ENCODE results near the gene UPK1A. TPM values are rescaled to one million over a fixed set of nuclear protein-coding genes. Genes with fewer than 3 reads are reported as not detected.

UPK1A gene
- total and polyA plus RNA-seq, 9 of the 15 experiments (the other 6 are each of a cell fraction or from before 2014, with no cell fraction given): 0.06 to 0.13 TPM; not detected in 7

- TF ChIP-seq ZNF324 (CRISPR knock-in tag; IDR thresholded peaks at IDR 0.05) (no peak), RUNX1 (IDR thresholded peaks at IDR 0.05; ENCODE audit: low read depth) (no peak), CBFA2T3 (IDR thresholded peaks at IDR 0.05) (no peak), TOE1 (IDR thresholded peaks at IDR 0.05; ENCODE audit: borderline replicate concordance) (no peak), TOE1 (CRISPR knock-in tag; IDR thresholded peaks at IDR 0.05; ENCODE audit: borderline replicate concordance, low read depth) (no peak), GTF2F1 (IDR thresholded peaks at IDR 0.05; ENCODE audit: low read depth, low read length) (no peak), COPS2 (conservative IDR thresholded peaks at IDR 0.05) (no peak), MECOM (CRISPR knock-in tag; IDR thresholded peaks at IDR 0.05) (no peak), CREM (IDR thresholded peaks at IDR 0.05; ENCODE audit: low read depth) (peak; percentile 88), RNF2 (IDR thresholded peaks at IDR 0.05) (no peak), ESRRA (IDR thresholded peaks at IDR 0.05; ENCODE audit: borderline replicate concordance, low read depth) (no peak), RBM15 (IDR thresholded peaks at IDR 0.05; ENCODE audit: insufficient read depth, low read length) (no peak), ZFP1 (CRISPR knock-in tag; IDR thresholded peaks at IDR 0.05) (no peak), ARID2 (IDR thresholded peaks at IDR 0.05) (no peak), BRF1 (IDR thresholded peaks at IDR 0.05; ENCODE audit: borderline replicate concordance, extremely low read depth, insufficient read length) (no peak), DACH1 (IDR thresholded peaks at IDR 0.05; ENCODE audit: partially characterized antibody) (no peak), STAT6 (CRISPR knock-in tag; IDR thresholded peaks at IDR 0.05) (no peak), CXXC5 (CRISPR knock-in tag; IDR thresholded peaks at IDR 0.05) (peak; percentile 67), CREB1 (IDR thresholded peaks at IDR 0.05) (peak; percentile 90), CREB1 (CRISPR knock-in tag; IDR thresholded peaks at IDR 0.05) (peak; percentile 79), YBX1 (IDR thresholded peaks at IDR 0.05) (no peak), ETS1 (conservative IDR thresholded peaks at IDR 0.05; ENCODE audit: control insufficient read depth, low read depth, low read length) (peak; percentile 89), ZNF143 (CRISPR knock-in tag; IDR thresholded peaks at IDR 0.05) (peak; percentile 73; the same call in 1 of the 2 replicates)
These were observed 51.5 kb downstream of the UPK1A start, which contains the start of gene KMT2B (continued) for GRCh38 chr19:35717665-35718344.

Measured in K562 (cell line).